Peyer's patch (tissue), 4 donors: Measurements from ENCODE around the gene RCL1.

Experiments
- CTCF ChIP-seq, 6 experiments: fragments of 450-650 bp in 4 of 6; fragments of 200-600 bp in 2 of 6; sonication (generic) in 1 of 6; IDR thresholded peaks; one replicate each; pipeline ENCODE4 v1.5.1; 2017 to 2019; ENCODE audit warnings: antibody characterized with exemption in 6 of 6, mild to moderate bottlenecking in 3 of 6, moderate library complexity in 1 of 6
- POLR2A ChIP-seq, 2 donors: fragments of 450-650 bp; IDR thresholded peaks; one replicate each; pipeline ENCODE4 v1.5.1; 2017; ENCODE audit warnings: antibody characterized with exemption in 2 of 2, mild to moderate bottlenecking in 2 of 2, moderate library complexity in 2 of 2

- TF ChIP-seq CTCF (IDR thresholded peaks at IDR 0.05), result no peak
- TF ChIP-seq POLR2A (IDR thresholded peaks at IDR 0.05), result no peak
Measured at GRCh38 chr9:4810565-4810964, 17.8 kb downstream of the RCL1 start.
